D341Med (cell line): ENCODE results near the gene ACSM2A.
"Not testable (repeated sequence)": the region's sequence is repeated elsewhere in the genome, so short reads cannot be mapped to it uniquely, and the experiment has no call there.

Experiments used
- DNase-seq: peaks from one replicate; pipeline ENCODE4 v3.0.0; 2012; ENCODE audit warnings: low spot score

Gene ACSM2A

DNA sequence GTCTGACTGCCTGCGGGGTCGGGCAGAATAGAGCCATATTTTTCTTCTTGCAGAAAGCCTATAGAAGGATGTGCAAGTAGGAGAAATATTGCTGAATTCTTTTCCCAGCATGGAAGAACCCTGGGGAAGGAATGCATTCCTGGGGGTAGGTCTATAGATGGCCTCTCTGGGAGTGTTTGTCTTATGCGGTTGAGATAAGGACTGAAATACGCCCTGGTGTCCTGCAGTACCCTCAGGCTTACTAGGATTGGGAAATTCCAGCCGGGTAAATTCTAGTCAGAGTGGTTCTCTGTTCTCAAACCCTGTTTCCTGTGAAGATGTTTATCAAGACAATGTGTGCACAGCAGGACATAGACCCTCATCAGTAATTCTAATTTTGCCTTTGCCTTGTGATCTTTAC, 2.3 kb downstream of the ACSM2A start:
- not testable (repeated sequence) for DNase-seq

GRCh38 chr16:20459227-20459626, 7.9 kb downstream of the ACSM2A start:
- not testable (repeated sequence) for DNase-seq

DNA sequence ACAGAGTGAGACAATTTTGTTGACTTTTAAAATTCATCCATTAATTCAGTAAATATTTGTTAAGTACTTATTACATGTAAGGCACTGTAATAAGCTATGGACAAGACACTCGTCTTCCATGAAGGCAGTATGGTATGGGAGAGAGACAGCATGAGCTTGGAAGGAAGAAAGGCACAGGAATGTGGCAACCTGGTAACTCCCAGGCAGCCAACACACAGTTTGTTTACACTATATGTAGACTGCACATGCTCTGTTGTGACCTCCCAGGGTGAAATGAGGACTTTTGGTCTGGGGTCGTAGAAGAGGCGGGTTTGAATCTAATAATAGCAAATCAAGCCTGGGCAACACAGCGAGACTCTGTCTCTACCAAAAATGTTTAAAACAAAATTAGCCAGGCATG, 9.0 kb downstream of the ACSM2A start:
- DNase-seq: not testable (repeated sequence)

DNA sequence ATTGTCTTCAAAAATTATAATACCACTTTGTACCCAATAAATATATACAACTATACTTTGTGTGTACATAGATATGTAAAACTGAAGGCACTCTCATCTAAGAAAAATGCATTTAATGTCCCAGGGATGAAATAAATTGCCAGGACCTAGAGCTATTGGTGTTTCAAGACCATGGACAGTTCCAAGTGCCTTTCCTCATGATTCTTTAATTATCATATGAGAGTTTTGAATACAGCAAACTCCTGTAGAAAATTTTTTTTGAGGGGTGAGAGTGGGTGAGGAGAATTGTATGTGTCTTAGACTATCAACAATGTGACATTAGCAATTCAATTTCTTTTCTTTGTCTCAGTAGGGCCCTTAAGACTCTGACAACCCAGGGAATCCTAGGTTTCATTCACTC, 17.6 kb downstream of the ACSM2A start:
- not testable (repeated sequence) for DNase-seq

- not testable (repeated sequence) for DNase-seq
These were observed 18.6 kb downstream of the ACSM2A start for GRCh38 chr16:20469930-20470329.

- not testable (repeated sequence) for DNase-seq
These were observed 19.4 kb downstream of the ACSM2A start for GRCh38 chr16:20470732-20471131.

DNA sequence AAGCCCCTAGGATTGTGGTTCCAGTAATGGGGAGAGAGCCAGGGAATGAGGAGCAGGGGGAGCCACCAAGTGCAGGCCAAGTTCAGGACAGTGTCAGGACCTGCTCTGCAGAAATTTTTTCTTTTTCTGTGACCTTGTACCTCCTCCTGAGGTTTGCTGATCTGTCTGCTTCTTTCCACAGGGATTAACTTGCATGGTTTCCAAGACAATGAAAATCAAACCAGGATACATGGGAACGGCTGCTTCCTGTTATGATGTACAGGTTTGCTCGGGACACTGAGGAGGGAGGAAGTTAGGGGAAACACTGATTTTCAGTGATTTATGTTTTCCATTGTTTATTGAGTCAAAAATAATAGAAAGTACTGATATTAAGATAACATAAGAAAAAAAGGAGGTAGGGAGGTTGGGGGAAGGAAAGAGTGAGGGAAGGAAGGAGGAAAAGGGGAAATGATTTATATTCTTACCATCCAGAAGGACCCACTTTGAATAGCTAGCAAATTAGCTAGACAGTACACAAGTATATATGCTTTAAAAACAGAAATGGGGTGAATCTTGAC, 25.9 kb downstream of the ACSM2A start:
- DNase-seq: not testable (repeated sequence)

- not testable (repeated sequence) for DNase-seq
These were observed 32.7 kb downstream of the ACSM2A start for GRCh38 chr16:20483989-20484388.

DNA sequence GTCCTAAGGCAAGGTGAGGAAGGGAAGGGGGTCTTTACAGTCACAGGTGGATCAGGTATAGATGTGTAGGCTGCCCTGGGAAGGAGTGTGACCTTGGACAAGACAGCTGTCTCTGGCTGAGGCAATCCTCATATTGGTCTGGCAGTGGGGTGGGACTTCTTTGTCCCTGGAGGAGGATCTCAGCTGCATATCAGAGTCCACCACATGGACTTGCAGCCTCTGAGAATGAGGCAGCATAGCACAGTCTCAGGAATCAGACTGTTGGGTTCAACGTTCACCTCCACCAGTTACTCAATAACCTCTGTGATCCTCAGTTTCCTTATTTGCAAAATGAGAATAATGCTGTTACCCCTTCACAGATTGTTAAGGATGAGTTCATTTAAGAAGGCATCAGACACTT, 33.4 kb downstream of the ACSM2A start:
- no peak for DNase-seq

DNA sequence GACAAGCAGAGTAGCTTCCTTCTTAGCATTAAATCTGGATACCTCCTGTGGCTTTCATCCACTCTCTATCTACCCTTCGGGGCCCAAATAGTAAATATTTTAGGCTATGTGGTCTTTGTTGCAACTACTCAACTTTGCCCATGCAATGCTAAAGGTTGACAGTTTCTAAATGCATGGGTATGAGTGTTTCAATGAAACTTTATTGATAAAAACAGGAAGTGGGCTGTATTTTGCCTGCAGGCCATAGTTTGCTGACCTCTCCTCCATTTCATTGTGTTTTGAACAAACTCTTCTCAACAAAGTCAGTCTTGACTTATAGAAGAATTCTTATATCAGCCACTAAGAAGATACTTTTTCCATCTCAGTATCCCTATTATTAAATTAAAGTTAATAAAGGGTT, 34.1 kb downstream of the ACSM2A start:
- DNase-seq: no peak

DNA sequence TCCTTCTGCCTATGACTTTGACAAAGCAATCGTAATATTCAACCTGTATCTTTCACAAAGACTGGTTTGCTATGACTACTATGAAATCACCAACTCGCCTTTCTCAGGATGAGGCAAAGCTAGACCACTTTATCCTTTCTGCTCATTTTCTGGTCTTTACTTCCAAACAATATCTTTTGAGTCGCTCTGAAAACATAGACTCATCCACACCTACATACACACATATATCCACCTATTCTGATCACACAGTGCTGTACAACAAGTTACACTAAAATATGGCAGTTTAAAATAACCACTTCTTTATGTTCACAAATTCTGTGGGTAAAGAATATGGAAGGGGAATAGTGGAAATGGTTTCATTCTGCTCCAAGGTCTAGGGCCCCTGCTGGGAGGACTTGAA, 39.7 kb downstream of the ACSM2A start:
- DNase-seq: not testable (repeated sequence)

- not testable (repeated sequence) for DNase-seq
These were observed 40.1 kb downstream of the ACSM2A start for GRCh38 chr16:20491448-20491847.

- DNase-seq: no peak
These were observed 53.1 kb downstream of the ACSM2A start for GRCh38 chr16:20504418-20504817.

- DNase-seq: no peak
These were observed 56.0 kb downstream of the ACSM2A start for GRCh38 chr16:20507280-20507679.

GRCh38 chr16:20510323-20510722, 59.0 kb downstream of the ACSM2A start:
- DNase-seq: no peak

GRCh38 chr16:20515688-20516090, 64.4 kb downstream of the ACSM2A start:
- no peak for DNase-seq

DNA sequence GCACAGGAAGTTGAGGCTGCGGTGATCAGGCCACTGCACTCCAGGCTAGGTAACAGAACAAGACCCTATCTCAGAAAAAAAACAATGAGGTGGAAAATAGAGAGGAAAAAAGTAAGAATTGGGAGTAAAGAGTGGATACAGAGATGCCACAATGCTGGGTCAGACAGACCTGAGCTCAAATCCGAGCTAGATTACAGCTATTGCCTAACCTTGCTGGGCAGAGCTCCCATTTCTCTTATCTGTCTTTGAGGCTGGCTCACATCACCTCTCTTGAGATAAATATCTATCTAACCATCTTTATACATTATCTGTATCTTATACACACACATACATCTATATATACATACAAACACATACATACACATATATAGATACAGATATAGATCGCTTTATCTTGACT, 65.8 kb downstream of the ACSM2A start:
- DNase-seq: no peak

DNA sequence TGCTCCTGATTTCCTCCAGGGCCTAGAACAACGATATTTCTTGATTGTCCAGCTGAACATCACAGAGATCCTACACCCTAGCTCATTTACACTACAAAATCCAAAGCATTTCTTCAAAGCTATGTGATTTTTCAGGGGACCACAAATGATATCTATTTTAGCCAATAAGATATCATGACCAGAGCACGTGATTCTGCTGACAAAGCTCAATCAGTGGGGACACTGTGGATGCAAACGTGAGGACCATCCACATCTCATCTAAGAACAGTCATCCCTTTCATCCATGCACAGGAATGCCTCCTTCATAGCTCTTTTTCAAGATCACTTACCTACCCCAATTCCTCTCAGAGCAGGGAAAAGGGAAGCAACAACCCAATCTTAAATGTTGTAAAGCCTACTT, 67.9 kb downstream of the ACSM2A start:
- DNase-seq: no peak

GRCh38 chr16:20520103-20520502, 68.8 kb downstream of the ACSM2A start:
- no peak for DNase-seq

GRCh38 chr16:20531795-20532194, 80.5 kb downstream of the ACSM2A start:
- not testable (repeated sequence) for DNase-seq

DNA sequence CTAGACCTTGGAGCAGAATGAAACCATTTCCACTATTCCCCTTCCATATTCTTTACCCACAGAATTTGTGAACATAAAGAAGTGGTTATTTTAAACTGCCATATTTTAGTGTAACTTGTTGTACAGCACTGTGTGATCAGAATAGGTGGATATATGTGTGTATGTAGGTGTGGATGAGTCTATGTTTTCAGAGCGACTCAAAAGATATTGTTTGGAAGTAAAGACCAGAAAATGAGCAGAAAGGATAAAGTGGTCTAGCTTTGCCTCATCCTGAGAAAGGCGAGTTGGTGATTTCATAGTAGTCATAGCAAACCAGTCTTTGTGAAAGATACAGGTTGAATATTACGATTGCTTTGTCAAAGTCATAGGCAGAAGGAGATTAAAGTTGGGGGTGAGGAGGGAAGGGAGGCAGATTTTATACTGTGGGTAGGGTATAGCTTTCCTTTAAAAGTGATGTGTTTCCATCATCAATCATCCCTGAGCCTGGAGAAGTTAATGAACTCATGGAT, 81.0 kb downstream of the ACSM2A start:
- DNase-seq: not testable (repeated sequence)

- not testable (repeated sequence) for DNase-seq
These were observed 85.3 kb downstream of the ACSM2A start for GRCh38 chr16:20536669-20537068.
